Sigmoid colon (tissue), 7 donors: ENCODE measurements around the gene AUTS2. TPM values are rescaled to one million over a fixed set of nuclear protein-coding genes. Genes with fewer than 3 reads are reported as not detected.

Experiments
- DNase-seq: peaks from one replicate; pipeline ENCODE4 v3.0.0-alpha.2; 2019
- H3K27ac ChIP-seq, 4 donors: fragments of 200-600 bp; sonication (generic); one replicate each; pipeline ENCODE4 v1.5.1; 2016 to 2019; ENCODE audit warnings: mild to moderate bottlenecking in 1 of 4
- H3K27me3 ChIP-seq, 3 donors: fragments of 200-600 bp; sonication (generic); one replicate each; pipeline ENCODE4 v1.5.1; 2019; ENCODE audit warnings: mild to moderate bottlenecking in 1 of 3
- H3K36me3 ChIP-seq, 4 donors: fragments of 200-600 bp; sonication (generic); one replicate each; pipeline ENCODE4 v1.5.1; 2016 to 2019
- H3K4me1 ChIP-seq, 4 donors: fragments of 200-600 bp; sonication (generic); one replicate each; pipeline ENCODE4 v1.5.1; 2017 to 2019
- H3K4me3 ChIP-seq, 4 donors: fragments of 200-600 bp; sonication (generic); one replicate each; pipeline ENCODE4 v1.5.1; 2017 to 2019; ENCODE audit warnings: mild to moderate bottlenecking in 2 of 4, moderate library complexity in 1 of 4
- H3K9me3 ChIP-seq, 4 donors: fragments of 200-600 bp in 3 of 4; sonication (generic) in 3 of 4; one replicate each; pipeline versions ENCODE4 v1.5.1 to v1.6.1; 2013 to 2019
- CTCF ChIP-seq, 4 experiments: fragments of 450-650 bp in 3 of 4; fragments of 200-600 bp in 1 of 4; IDR thresholded peaks; one replicate each; pipeline ENCODE4 v1.5.1; 2016 to 2019; ENCODE audit warnings: antibody characterized with exemption in 4 of 4, mild to moderate bottlenecking in 3 of 4, moderate library complexity in 2 of 4
- EP300 ChIP-seq, 4 donors: sonication (generic); formaldehyde crosslinking; IDR thresholded peaks; one replicate each; pipeline ENCODE4 v1.6.1; 2017; ENCODE audit warnings: antibody characterized with exemption in 4 of 4
- POLR2A ChIP-seq, 2 donors: fragments of 450-650 bp; IDR thresholded peaks; one replicate each; pipeline ENCODE4 v1.6.1; 2016; ENCODE audit warnings: antibody characterized with exemption in 2 of 2, mild to moderate bottlenecking in 2 of 2, moderate library complexity in 2 of 2
- POLR2AphosphoS5 ChIP-seq, 4 donors: sonication (generic); formaldehyde crosslinking; IDR thresholded peaks; one replicate each; pipeline ENCODE4 v1.6.1; 2017; ENCODE audit warnings: antibody characterized with exemption in 4 of 4
- WGBS, 2 donors: extraction: QIAGEN DNeasy Blood & Tissue Kit; methylation state at CpG; one replicate each; pipeline ENCODE4 v1.1.7; 2013; 5-methylcytosine and 5-hydroxymethylcytosine counted together
- intact Hi-C: fragments of 100-400 bp; cut with DNase I; formaldehyde crosslinking; loops from one replicate; pipeline ENCODE4 v1.15.1; 2023
- polyA plus RNA-seq, 3 donors: library from polyadenylated mRNA; stranded (reverse); fragments of 200-250 nt; gene quantifications; one replicate each; pipeline ENCODE4 v1.2.3, GENCODE V29; 2013
- total RNA-seq, 4 donors: library from RNA; depleted of rRNA; stranded (reverse); fragments of >200 nt; gene quantifications; one replicate each; pipeline ENCODE4 v1.1.0, GENCODE V29; 2016
- donor health status: healthy with polysubstance abuse.
- donor health status: Bipolar disorder and iron deficiency.
- donor health status: healthy.

The AUTS2 gene
- total and polyA plus RNA-seq, 7 donors, result 3.6 to 55.7 (median 25.5) TPM

DNA sequence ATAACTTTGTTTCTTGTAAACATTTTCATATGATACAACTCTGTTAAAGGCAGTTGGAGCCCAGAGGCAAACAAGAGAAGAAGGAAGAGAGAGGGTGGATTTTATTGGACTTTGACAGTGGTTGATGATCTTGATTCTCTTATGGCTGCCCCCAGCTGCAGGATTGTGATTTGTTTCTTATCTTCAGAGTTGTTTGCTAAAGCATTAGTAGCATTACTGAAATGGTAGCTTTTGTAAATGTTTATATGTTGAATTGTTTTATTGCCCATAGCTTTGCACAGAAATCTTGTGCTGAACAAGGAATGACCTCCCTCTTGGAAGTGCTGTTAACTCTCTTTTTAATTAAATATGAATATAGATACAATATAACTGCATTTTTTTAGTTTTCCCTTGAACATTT is 309.4 kb downstream of the AUTS2 start:
- no peak for DNase-seq
- intact Hi-C loops, result no loop called here
- Histone ChIP-seq H3K27me3 (no peaks in the 10 kb centered on the region), H3K4me3 (no peak overlapping the region), H3K4me1 (peaks cover 0 to 33% (median 22%) of the 10 kb centered on the region in 4 donors), H3K27ac (no peak overlapping the region), H3K9me3 (no peaks in the 10 kb centered on the region), H3K36me3 (no peaks in the 10 kb centered on the region)
- TF ChIP-seq EP300 (IDR thresholded peaks at IDR 0.05) (no peak), POLR2AphosphoS5 (IDR thresholded peaks at IDR 0.05) (no peak), POLR2A (IDR thresholded peaks at IDR 0.05) (no peak), CTCF (IDR thresholded peaks at IDR 0.05) (no peak)

GRCh38 chr7:69908454-69908853 is 310.2 kb downstream of the AUTS2 start:
- H3K4me3 ChIP-seq, result no peak overlapping the region
- H3K9me3 ChIP-seq, result no peaks in the 10 kb centered on the region
- H3K36me3 ChIP-seq, result no peaks in the 10 kb centered on the region
- H3K4me1 ChIP-seq, result peaks cover 0 to 34% (median 24%) of the 10 kb centered on the region in 4 donors
- no peak for DNase-seq
- 24 to 58% methylated on average over 1 of the region's 1 CpG for WGBS, 2 donors
- intact Hi-C loops, result no loop called here
- no peaks in the 10 kb centered on the region for H3K27me3 ChIP-seq
- TF ChIP-seq CTCF (IDR thresholded peaks at IDR 0.05), result no peak
- TF ChIP-seq POLR2AphosphoS5 (IDR thresholded peaks at IDR 0.05), result no peak
- TF ChIP-seq POLR2A (IDR thresholded peaks at IDR 0.05), result no peak
- TF ChIP-seq EP300 (IDR thresholded peaks at IDR 0.05), result no peak
- no peak overlapping the region for H3K27ac ChIP-seq

DNA sequence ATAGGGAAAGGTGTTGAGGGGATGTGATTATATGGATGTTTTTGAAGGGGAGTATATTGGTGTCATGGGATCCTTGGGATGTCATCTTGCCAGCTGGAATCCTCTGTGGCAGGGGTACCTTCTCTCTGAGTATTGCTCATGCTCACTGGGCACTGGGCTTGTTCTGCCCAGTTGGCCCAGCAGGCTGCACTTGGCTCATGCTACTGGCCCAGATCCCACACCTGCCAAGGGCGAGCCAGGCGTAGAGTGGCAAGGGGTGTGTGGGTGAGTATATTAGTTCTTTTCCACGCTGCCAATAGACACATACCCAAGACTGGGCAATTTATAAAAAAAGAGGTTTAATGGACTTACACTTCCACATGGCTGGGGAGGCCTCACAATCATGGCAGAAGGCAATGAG is 311.9 kb downstream of the AUTS2 start:
- intact Hi-C loops, result no loop called here
- Histone ChIP-seq H3K9me3 (no peaks in the 10 kb centered on the region), H3K27ac (no peak overlapping the region), H3K36me3 (no peaks in the 10 kb centered on the region), H3K4me1 (peaks cover 0 to 32% (median 23%) of the 10 kb centered on the region in 4 donors), H3K4me3 (no peak overlapping the region), H3K27me3 (no peaks in the 10 kb centered on the region)
- no peak for TF ChIP-seq POLR2AphosphoS5 (IDR thresholded peaks at IDR 0.05)
- no peak for TF ChIP-seq POLR2A (IDR thresholded peaks at IDR 0.05)
- TF ChIP-seq CTCF (IDR thresholded peaks at IDR 0.05), result no peak
- no peak for TF ChIP-seq EP300 (IDR thresholded peaks at IDR 0.05)
- DNase-seq, result no peak
- WGBS, 2 donors, result 79 to 95% methylated on average over 3 of the region's 3 CpGs

DNA sequence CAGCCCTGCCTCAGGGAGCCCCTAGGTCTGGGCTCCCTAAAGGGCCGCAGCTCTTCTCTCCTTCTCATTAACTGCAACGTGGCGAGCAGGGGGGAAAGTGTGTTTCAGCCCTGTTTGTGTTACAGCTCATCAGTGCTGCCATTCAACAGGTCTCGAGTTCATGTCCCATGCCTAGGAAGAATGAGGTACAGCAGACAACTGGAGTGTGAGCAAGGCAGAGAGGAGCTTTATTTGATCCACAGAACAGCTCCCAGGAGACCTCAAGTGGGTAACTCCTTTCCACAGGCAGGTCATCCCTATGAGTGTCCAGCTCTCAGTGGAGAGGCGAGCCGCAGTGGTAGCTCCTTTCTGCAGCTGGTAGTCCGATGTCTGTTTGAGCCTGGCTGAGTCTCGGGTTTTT is 313.1 kb downstream of the AUTS2 start:
- no peak overlapping the region for H3K4me3 ChIP-seq
- no peak for DNase-seq
- intact Hi-C loops, result no loop called here
- H3K27ac ChIP-seq, result no peak overlapping the region
- H3K27me3 ChIP-seq, result no peaks in the 10 kb centered on the region
- H3K36me3 ChIP-seq, result no peaks in the 10 kb centered on the region
- TF ChIP-seq POLR2AphosphoS5 (IDR thresholded peaks at IDR 0.05) (no peak), POLR2A (IDR thresholded peaks at IDR 0.05) (no peak), CTCF (IDR thresholded peaks at IDR 0.05) (no peak), EP300 (IDR thresholded peaks at IDR 0.05) (no peak)
- 92 to 95% methylated on average over 8 of the region's 8 CpGs for WGBS, 2 donors
- H3K4me1 ChIP-seq, result peaks cover 0 to 32% (median 23%) of the 10 kb centered on the region in 4 donors
- no peaks in the 10 kb centered on the region for H3K9me3 ChIP-seq

DNA sequence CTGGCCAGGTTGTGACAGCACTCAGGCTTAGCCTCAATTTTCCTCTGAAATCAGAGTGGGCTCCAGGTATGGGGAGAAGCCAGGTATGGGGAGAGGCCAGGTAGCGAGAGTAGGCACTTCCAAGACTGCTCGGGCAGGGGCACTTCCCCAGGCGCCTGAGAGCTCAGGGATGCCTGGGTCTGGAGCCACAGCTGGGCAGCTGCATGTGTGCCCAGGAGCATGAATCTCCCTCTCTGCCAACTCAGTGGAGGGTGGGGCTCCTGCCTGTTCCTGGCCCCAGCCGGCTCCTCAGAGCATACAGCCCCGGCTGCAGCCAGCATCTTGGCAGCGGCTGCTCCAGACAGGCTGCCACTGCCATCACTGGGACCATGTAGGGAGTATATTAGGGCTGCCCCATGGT is 313.9 kb downstream of the AUTS2 start:
- H3K27ac ChIP-seq, result no peak overlapping the region
- H3K36me3 ChIP-seq, result no peaks in the 10 kb centered on the region
- WGBS, 2 donors, result 96 to 98% methylated on average over 6 of the region's 6 CpGs
- H3K4me1 ChIP-seq, result peaks cover 0 to 29% (median 23%) of the 10 kb centered on the region in 4 donors
- intact Hi-C loops, result no loop called here
- H3K4me3 ChIP-seq, result no peak overlapping the region
- DNase-seq, result peak; percentile 68
- TF ChIP-seq POLR2A (IDR thresholded peaks at IDR 0.05), result no peak
- TF ChIP-seq POLR2AphosphoS5 (IDR thresholded peaks at IDR 0.05), result no peak
- no peak for TF ChIP-seq CTCF (IDR thresholded peaks at IDR 0.05)
- no peak for TF ChIP-seq EP300 (IDR thresholded peaks at IDR 0.05)
- no peaks in the 10 kb centered on the region for H3K9me3 ChIP-seq
- no peaks in the 10 kb centered on the region for H3K27me3 ChIP-seq
